DND-41 (cell line): Measurements from ENCODE around the gene KRTAP10-9.

ENCODE experiments used
- ATAC-seq: fragments of 200-7000 bp; cut with Tn5 transposase; 3 replicates; pipeline ENCODE4 v1.9.1; 2021; ENCODE audit warnings: low read depth; ENCODE audit not compliant: insufficient read depth
- DNase-seq: peaks from one replicate; pipeline ENCODE4 v3.0.0-alpha.2; 2020
- H2AFZ ChIP-seq: 2 replicates; pipeline ENCODE4 v1.6.0; 2012; ENCODE audit warnings: low read depth, low read length
- H3K27ac ChIP-seq: 2 replicates; pipeline ENCODE4 v1.5.1; 2012; ENCODE audit warnings: low read length, inconsistent platforms
- H3K27me3 ChIP-seq: fragments of 200-600 bp; sonication (generic); 2 replicates; pipeline ENCODE4 v1.6.0; 2012; ENCODE audit warnings: low read length, mild to moderate bottlenecking, inconsistent platforms; ENCODE audit not compliant: insufficient read depth, poor library complexity
- H3K36me3 ChIP-seq: 2 replicates; pipeline ENCODE4 v1.5.1; 2012; ENCODE audit warnings: low read length, inconsistent platforms; ENCODE audit not compliant: insufficient read depth
- H3K4me1 ChIP-seq: 2 replicates; pipeline ENCODE4 v1.5.1; 2012; ENCODE audit warnings: mild to moderate bottlenecking, low read length; ENCODE audit not compliant: insufficient read depth
- H3K4me2 ChIP-seq: 2 replicates; pipeline ENCODE4 v1.6.0; 2012; ENCODE audit warnings: mild to moderate bottlenecking, moderate library complexity, low read length, inconsistent platforms; ENCODE audit not compliant: insufficient read depth
- H3K4me3 ChIP-seq, 2 experiments: fragments of 200-600 bp in 1 of 2; shearing (Covaris generic) in 1 of 2; 2 replicates each; pipeline ENCODE4 v1.5.1; 2012 to 2016; ENCODE audit warnings: inconsistent platforms in 2 of 2, low read length in 2 of 2, mild to moderate bottlenecking in 2 of 2, low read depth in 1 of 2, moderate library complexity in 1 of 2
- H3K79me2 ChIP-seq: 2 replicates; pipeline ENCODE4 v1.6.0; 2012; ENCODE audit warnings: low read length, inconsistent platforms; ENCODE audit not compliant: insufficient read depth
- H3K9ac ChIP-seq: 2 replicates; pipeline ENCODE4 v1.6.0; 2012; ENCODE audit warnings: low read depth, mild to moderate bottlenecking, inconsistent platforms, low read length, moderate library complexity
- H3K9me3 ChIP-seq: 2 replicates; pipeline ENCODE4 v1.5.1; 2012; ENCODE audit warnings: low read length, moderate library complexity, mild to moderate bottlenecking, inconsistent platforms; ENCODE audit not compliant: insufficient read depth, severe bottlenecking
- H4K20me1 ChIP-seq: 2 replicates; pipeline ENCODE4 v1.6.0; 2012; ENCODE audit warnings: low read length; ENCODE audit not compliant: insufficient read depth
- CTCF ChIP-seq: IDR thresholded peaks from 2 replicates; pipeline ENCODE4 v1.5.1; 2012; ENCODE audit warnings: borderline replicate concordance, low read length, moderate library complexity, mild to moderate bottlenecking; ENCODE audit not compliant: poor library complexity, severe bottlenecking; ENCODE audit errors: extremely low read depth
- EZH2 ChIP-seq: IDR thresholded peaks from 3 replicates; pipeline ENCODE4 v1.6.1; 2012; ENCODE audit warnings: borderline replicate concordance, low read depth, mild to moderate bottlenecking, moderate library complexity, low read length, inconsistent platforms; ENCODE audit not compliant: severe bottlenecking

Gene KRTAP10-9

GRCh38 chr21:44612029-44612486, 14.8 kb upstream of the KRTAP10-9 start, which contains the start of gene KRTAP10-8:
TSS of gene KRTAP10-8 (plus strand) at chr21:44612079. CDS start at chr21:44612101, 22 bp downstream.
- DNase-seq: no peak
- H3K27ac ChIP-seq: no peak within 1 kb of the TSS
- H3K79me2 ChIP-seq: no peaks in the 10 kb centered on the region
- no peak within 1 kb of the TSS for H3K4me2 ChIP-seq
- no peaks in the 10 kb centered on the region for H3K4me1 ChIP-seq
- H2AFZ ChIP-seq: no peak within 1 kb of the TSS
- no peak for TF ChIP-seq EZH2
- no peak for TF ChIP-seq CTCF
- no peak within 1 kb of the TSS for H3K4me3 ChIP-seq
- H4K20me1 ChIP-seq: no peaks in the 10 kb centered on the region
- no peaks in the 10 kb centered on the region for H3K27me3 ChIP-seq
- ATAC-seq: no peak
- peaks cover 21% of the 10 kb centered on the region for H3K9me3 ChIP-seq
- H3K36me3 ChIP-seq: no peaks in the 10 kb centered on the region
- H3K9ac ChIP-seq: no peak within 1 kb of the TSS

- TF ChIP-seq CTCF (no peak), EZH2 (no peak)
- Histone ChIP-seq H3K4me1 (no peaks in the 10 kb centered on the region), H3K27me3 (no peaks in the 10 kb centered on the region), H2AFZ (no peak overlapping the region), H3K9ac (no peak overlapping the region), H4K20me1 (no peaks in the 10 kb centered on the region), H3K9me3 (peaks cover 21% of the 10 kb centered on the region), H3K36me3 (no peaks in the 10 kb centered on the region), H3K27ac (no peak overlapping the region), H3K4me2 (no peak overlapping the region), H3K79me2 (no peaks in the 10 kb centered on the region), H3K4me3 (no peak overlapping the region)
- ATAC-seq (no peak), DNase-seq (no peak)
Observed at GRCh38 chr21:44612669-44613229, 14.1 kb upstream of the KRTAP10-9 start.

- H3K4me1 ChIP-seq: no peaks in the 10 kb centered on the region
- H3K4me2 ChIP-seq: no peak overlapping the region
- H3K4me3 ChIP-seq: no peak overlapping the region
- no peak overlapping the region for H2AFZ ChIP-seq
- no peak for ATAC-seq
- H3K79me2 ChIP-seq: no peaks in the 10 kb centered on the region
- H3K27me3 ChIP-seq: no peaks in the 10 kb centered on the region
- H3K36me3 ChIP-seq: no peaks in the 10 kb centered on the region
- no peak for DNase-seq
- H3K9me3 ChIP-seq: peaks cover 21% of the 10 kb centered on the region
- TF ChIP-seq EZH2 (no peak), CTCF (no peak)
- no peaks in the 10 kb centered on the region for H4K20me1 ChIP-seq
- H3K9ac ChIP-seq: no peak overlapping the region
- H3K27ac ChIP-seq: no peak overlapping the region
Observed at GRCh38 chr21:44613386-44614155, 13.3 kb upstream of the KRTAP10-9 start.
